K562 (cell line): ENCODE results near the gene RFPL1. TPM values are rescaled to one million over a fixed set of nuclear protein-coding genes. Genes with fewer than 3 reads are reported as not detected.

ENCODE experiments used
- ATAC-seq: fragments of 200-7000 bp; cut with Tn5 transposase; 3 replicates; pipeline ENCODE4 v1.9.1; 2020; ENCODE audit warnings: moderate library complexity
- BruUV-seq: library from RNA; stranded (reverse); fragments of 400-500 nt; replicated peaks from 2 replicates; lab custom pipeline; 2021; lab: Mats Ljungman, UMichigan
- CTCF ChIA-PET: fragments of 300-600 bp; formaldehyde crosslinking; extraction: SDS; loops from one replicate; lab custom pipeline; 2021; ENCODE audit warnings: low intra/inter-chr PET ratio; lab: Yijun Ruan, JAX
- POLR2A ChIA-PET: fragments of 300-600, 350-650 bp; sonication (Branson Sonifier 250); formaldehyde crosslinking; extraction: SDS; loops from one replicate; lab custom pipeline; 2021; ENCODE audit warnings: antibody characterized with exemption, inconsistent platforms; lab: Yijun Ruan, JAX
- DNase-seq, 4 experiments: peaks; one replicate each; pipeline versions ENCODE4 v3.0.0 to v3.0.0-alpha.2; 2011 to 2018; ENCODE audit warnings: low spot score in 3 of 4, mixed read lengths in 3 of 4; ENCODE audit errors: extremely low read depth in 1 of 4
- FAIRE-seq: peaks from 2 replicates; lab custom pipeline; 2011; peaks lifted over from hg19 to GRCh38; lab: Jason Lieb, UNC
- H2AFZ ChIP-seq: 2 replicates; pipeline ENCODE4 v1.6.0; 2011; ENCODE audit warnings: low read depth, low read length, control low read depth, inconsistent platforms
- H3K27ac ChIP-seq: fragments of 200-600 bp; 3 replicates; pipeline ENCODE4 v1.8.0; 2011; ENCODE audit warnings: low read depth, mild to moderate bottlenecking, control low read depth, inconsistent platforms, low read length, moderate library complexity, mixed read lengths; ENCODE audit errors: extremely low read depth
- H3K27me3 ChIP-seq, 2 experiments: fragments of 300-600 bp in 1 of 2; 2 replicates in 1 of 2; 3 replicates in 1 of 2; pipeline versions ENCODE4 v1.6.0 to v1.8.0; 2011; ENCODE audit warnings: inconsistent platforms in 2 of 2, low read length in 2 of 2, mild to moderate bottlenecking in 1 of 2, mixed read lengths in 1 of 2, moderate library complexity in 1 of 2; ENCODE audit not compliant: control insufficient read depth in 2 of 2, insufficient read depth in 2 of 2
- H3K36me3 ChIP-seq: fragments of 300-600 bp; 3 replicates; pipeline ENCODE4 v1.8.0; 2011; ENCODE audit warnings: mild to moderate bottlenecking, low read length, inconsistent platforms; ENCODE audit not compliant: control insufficient read depth, insufficient read depth
- H3K4me1 ChIP-seq, 2 experiments: fragments of 200-600 bp in 1 of 2; replicated peaks in 1 of 2; 2 replicates in 1 of 2; 3 replicates in 1 of 2; pipeline versions ENCODE4 v1.5.1 to v1.8.0; 2011; ENCODE audit warnings: inconsistent platforms in 2 of 2, low read length in 2 of 2, mild to moderate bottlenecking in 1 of 2, mixed read lengths in 1 of 2, moderate library complexity in 1 of 2; ENCODE audit not compliant: control insufficient read depth in 2 of 2, insufficient read depth in 2 of 2
- H3K4me2 ChIP-seq: 2 replicates; pipeline ENCODE4 v1.6.1; 2011; ENCODE audit warnings: low read length, control low read depth, inconsistent platforms, mixed read lengths; ENCODE audit not compliant: insufficient read depth
- H3K4me3 ChIP-seq: fragments of 200-600 bp; sonication (generic), shearing (Covaris generic); 2 replicates; pipeline ENCODE4 v1.5.1; 2016; ENCODE audit warnings: control low read depth, inconsistent platforms
- H3K79me2 ChIP-seq: fragments of 200-600 bp; 3 replicates; pipeline ENCODE4 v1.8.0; 2011; ENCODE audit warnings: low read length, inconsistent platforms; ENCODE audit not compliant: control insufficient read depth, insufficient read depth
- H3K9ac ChIP-seq, 2 experiments: 2 replicates each; pipeline versions ENCODE4 v1.6.0 to v1.6.1; 2011; ENCODE audit warnings: low read depth in 2 of 2, low read length in 2 of 2, control low read depth in 1 of 2, inconsistent platforms in 1 of 2, mild to moderate bottlenecking in 1 of 2, mixed read lengths in 1 of 2; ENCODE audit not compliant: insufficient read depth in 1 of 2
- H3K9me1 ChIP-seq: one replicate; pipeline ENCODE4 v1.6.0; 2011; ENCODE audit warnings: inconsistent platforms, mild to moderate bottlenecking, low read length, moderate library complexity; ENCODE audit not compliant: control insufficient read depth, insufficient read depth
- H3K9me3 ChIP-seq: replicated peaks from 2 replicates; pipeline ENCODE4 v1.5.1; 2011; ENCODE audit warnings: low read depth, low read length, inconsistent platforms; ENCODE audit not compliant: control insufficient read depth, insufficient read depth
- H4K20me1 ChIP-seq: replicated peaks from 2 replicates; pipeline ENCODE4 v1.6.1; 2011; ENCODE audit warnings: low read length, inconsistent platforms, mixed read lengths; ENCODE audit not compliant: control insufficient read depth, insufficient read depth
- BRCA1 ChIP-seq, 2 experiments: fragments of 450-650 bp in 1 of 2; sonication (generic) in 1 of 2; formaldehyde crosslinking in 1 of 2; IDR thresholded peaks; 2 replicates each; pipeline versions ENCODE4 v1.5.0 to v1.6.1; 2017 to 2020; ENCODE audit warnings: mild to moderate bottlenecking in 1 of 2, missing genetic modification reagents in 1 of 2
- PHB ChIP-seq: fragments of 250-450 bp; sonication (Bioruptor Pico); IDR thresholded peaks from 2 replicates; pipeline ENCODE4 v1.5.0; 2021
- POLR3A ChIP-seq: IDR thresholded peaks from 2 replicates; pipeline ENCODE4 v1.6.1; 2011; ENCODE audit warnings: borderline replicate concordance, mild to moderate bottlenecking, moderate library complexity; ENCODE audit not compliant: insufficient read length, insufficient read depth; ENCODE audit errors: extremely low read depth
- RBM15 ChIP-seq: fragments of 200-400 bp; formaldehyde crosslinking; IDR thresholded peaks from 2 replicates; pipeline ENCODE4 v1.6.1; 2018; ENCODE audit warnings: mild to moderate bottlenecking, low read length, moderate library complexity; ENCODE audit not compliant: insufficient read depth
- TFAM ChIP-seq: fragments of 250-450 bp; sonication (Bioruptor Pico); conservative IDR thresholded peaks from 2 replicates; pipeline ENCODE4 v1.5.0; 2021; ENCODE audit warnings: mild to moderate bottlenecking, moderate library complexity
- WGBS: fragments of 100-300 bp; shearing (Covaris generic); methylation state at CpG from one replicate; pipeline ENCODE4 v1.1.6; 2016; ENCODE audit warnings: low coverage, mixed read lengths; ENCODE audit not compliant: insufficient coverage; ENCODE audit errors: missing lambda C conversion rate; 5-methylcytosine and 5-hydroxymethylcytosine counted together
- in situ Hi-C: fragments of 300-500 bp; cut with MboI; formaldehyde crosslinking; loops from 4 replicates; pipeline ENCODE4 v1.15.0; 2018; ENCODE audit warnings: inconsistent platforms, mixed read lengths
- intact Hi-C: fragments of 100-400 bp; cut with micrococcal nuclease; formaldehyde crosslinking; loops from 2 replicates; pipeline ENCODE4 v1.14.2; 2022
- polyA plus RNA-seq, 8 experiments: library from polyadenylated mRNA; depleted of rRNA in 4 of 8; stranded (reverse) in 5 of 8; unstranded in 3 of 8; fragments of >200 nt; fragmentation: Nextera tagmentation in 2 of 8; fragmentation: Illumina TruSeq in 1 of 8; extraction: Ambion mirVana in 2 of 8; extraction: Trizol in 1 of 8; gene quantifications; 2 replicates each; pipeline versions ENCODE4 v1.2.1 to v1.2.3, GENCODE V29; 2011 to 2014; ENCODE audit warnings: inconsistent platforms in 1 of 8, missing spikeins in 1 of 8
- total RNA-seq, 7 experiments: library from RNA; depleted of rRNA in 6 of 7; stranded (reverse); fragments of >200 nt in 6 of 7; fragmentation: Illumina TruSeq in 2 of 7; extraction: Trizol in 2 of 7; gene quantifications; 2 replicates each; pipeline versions ENCODE4 v1.2.1 to v1.2.3, GENCODE V29; 2011 to 2021; ENCODE audit warnings: low replicate concordance in 1 of 7
- TF ChIP-seq, protein P1 (sequence below), 3 experiments: fragments of 200-800 bp in 1 of 3; sonication (Bioruptor generic) in 1 of 3; sonication (generic) in 1 of 3; formaldehyde crosslinking in 1 of 3; IDR thresholded peaks; 2 replicates each; pipeline versions ENCODE4 v1.6.1 to v1.8.0; 2016 to 2022; ENCODE audit warnings: mild to moderate bottlenecking in 2 of 3, missing compliant biosample characterization in 2 of 3, missing genetic modification characterization in 2 of 3, missing genetic modification reagents in 1 of 3
- TF ChIP-seq, protein P2 (sequence below): IDR thresholded peaks from 2 replicates; pipeline ENCODE4 v1.6.1; 2014; ENCODE audit warnings: antibody characterized with exemption
- TF ChIP-seq, protein P3 (sequence below): fragments of 450-650 bp; conservative IDR thresholded peaks from 2 replicates; pipeline ENCODE4 v1.6.1; 2016; ENCODE audit warnings: missing genetic modification characterization, low read depth, mild to moderate bottlenecking, missing compliant biosample characterization, moderate library complexity
- TF ChIP-seq, protein P4 (sequence below), 2 experiments: fragments of 150-350 bp in 1 of 2; IDR thresholded peaks; 2 replicates each; pipeline ENCODE4 v1.6.1; 2012 to 2016; ENCODE audit warnings: low read depth in 2 of 2, low read length in 2 of 2, mild to moderate bottlenecking in 1 of 2, moderate library complexity in 1 of 2

The RFPL1 gene
- total and polyA plus RNA-seq, 9 of the 15 experiments (the other 6 are each of a cell fraction or from before 2014, with no cell fraction given), result not detected

DNA sequence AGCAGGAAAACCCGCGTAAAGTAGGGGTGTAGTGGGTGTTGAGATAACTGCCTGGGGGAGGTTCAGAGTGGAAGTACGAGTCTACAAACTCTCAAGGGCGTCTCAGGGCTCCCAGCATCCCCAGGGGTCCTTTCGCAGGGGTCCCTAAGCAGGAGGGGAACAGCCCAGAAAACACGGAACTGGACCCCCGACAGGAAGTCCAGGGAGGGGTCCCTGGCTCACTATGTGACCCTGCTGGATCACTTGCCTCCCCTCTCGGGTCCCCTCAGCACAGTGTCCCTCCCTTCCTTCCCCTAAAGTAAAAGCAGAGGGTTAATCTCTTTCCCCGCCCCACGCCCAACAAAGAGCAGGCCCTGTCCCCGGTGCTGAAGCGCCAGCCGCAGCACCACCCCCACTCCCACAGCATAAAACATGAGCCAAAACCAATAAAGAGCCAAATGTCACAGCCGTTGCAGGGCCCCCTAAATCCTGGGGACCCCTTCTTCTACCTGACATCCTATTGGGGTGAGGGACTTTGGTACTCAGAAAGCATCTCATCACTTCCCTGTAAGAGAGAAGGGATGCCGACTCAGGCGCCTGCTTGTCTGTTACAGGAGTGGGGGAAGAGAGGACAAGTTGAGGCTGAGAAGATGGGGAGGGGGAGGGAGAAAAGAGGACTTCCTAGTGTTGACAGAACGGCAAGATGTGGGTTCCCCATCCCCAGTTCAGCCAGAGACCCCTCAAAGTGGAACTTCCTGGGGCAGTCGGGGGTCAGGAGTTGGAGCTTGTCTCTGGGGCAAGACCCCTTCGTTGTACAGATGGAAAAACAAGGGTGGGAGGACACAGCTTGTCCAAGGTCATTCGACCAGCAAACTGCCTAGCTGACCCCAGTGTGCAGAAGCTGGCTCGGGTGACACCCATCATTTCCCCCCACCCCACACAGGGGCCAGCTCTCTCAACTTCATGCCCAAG is 40.2 kb downstream of the RFPL1 start:
- ChIA-PET CTCF (no interaction called here), POLR2A (interaction anchor here (0.6 kb wide), 1 partner anchor 1629 kb away, joined by 3 read pairs; no protein-coding TSS in a partner anchor)
- Histone ChIP-seq H3K9me3 (no peaks in the 10 kb centered on the region), H3K4me1 (peaks cover 21 to 48% of the 10 kb centered on the region in 2 experiments; a peak in 4 of 5 replicates), H4K20me1 (peaks cover 19% of the 10 kb centered on the region; the same call in 1 of the 2 replicates), H3K27me3 (no peaks in the 10 kb centered on the region), H3K36me3 (peaks cover 11% of the 10 kb centered on the region; the same call in 1 of the 3 replicates), H3K4me2 (no peak overlapping the region; the same call in none of the 2 replicates), H3K9me1 (peaks cover 10% of the 10 kb centered on the region), H3K4me3 (no peak overlapping the region), H2AFZ (no peak overlapping the region), H3K9ac (peak overlapping the region in 1 of 2 experiments; percentile 61; a peak in 1 of 4 replicates), H3K79me2 (peaks cover 42% of the 10 kb centered on the region), H3K27ac (no peak overlapping the region)
- ATAC-seq (peak; percentile 69), FAIRE-seq (peak; percentile 65), DNase-seq (peak; percentile 53 to 67 (median 56))
- intact Hi-C loops (no loop called here), in situ Hi-C loops (no loop called here)
- WGBS, result 10% methylated on average over 15 of the region's 21 CpGs
- no TSS peak for BruUV-seq
- TF ChIP-seq POLR3A (no peak), TFAM (CRISPR knock-in tag) (no peak), BRCA1 (IDR thresholded peaks at IDR 0.05) (no peak), BRCA1 (CRISPR knock-in tag; IDR thresholded peaks at IDR 0.05) (no peak), PHB (CRISPR knock-in tag) (no peak), RBM15 (no peak)
- TF ChIP-seq, protein P1, sequence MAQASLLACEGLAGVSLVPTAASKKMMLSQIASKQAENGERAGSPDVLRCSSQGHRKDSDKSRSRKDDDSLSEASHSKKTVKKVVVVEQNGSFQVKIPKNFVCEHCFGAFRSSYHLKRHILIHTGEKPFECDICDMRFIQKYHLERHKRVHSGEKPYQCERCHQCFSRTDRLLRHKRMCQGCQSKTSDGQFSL (CRISPR knock-in tag; IDR thresholded peaks at IDR 0.05), result peak; percentile 67; the same call in 1 of the 2 replicates
- TF ChIP-seq, protein P1 (tag; IDR thresholded peaks at IDR 0.05), result 0 out of 4 replicates have a peak, but pooled peaks of 1 of the 2 experiments have one; percentile 28
- TF ChIP-seq, protein P2, sequence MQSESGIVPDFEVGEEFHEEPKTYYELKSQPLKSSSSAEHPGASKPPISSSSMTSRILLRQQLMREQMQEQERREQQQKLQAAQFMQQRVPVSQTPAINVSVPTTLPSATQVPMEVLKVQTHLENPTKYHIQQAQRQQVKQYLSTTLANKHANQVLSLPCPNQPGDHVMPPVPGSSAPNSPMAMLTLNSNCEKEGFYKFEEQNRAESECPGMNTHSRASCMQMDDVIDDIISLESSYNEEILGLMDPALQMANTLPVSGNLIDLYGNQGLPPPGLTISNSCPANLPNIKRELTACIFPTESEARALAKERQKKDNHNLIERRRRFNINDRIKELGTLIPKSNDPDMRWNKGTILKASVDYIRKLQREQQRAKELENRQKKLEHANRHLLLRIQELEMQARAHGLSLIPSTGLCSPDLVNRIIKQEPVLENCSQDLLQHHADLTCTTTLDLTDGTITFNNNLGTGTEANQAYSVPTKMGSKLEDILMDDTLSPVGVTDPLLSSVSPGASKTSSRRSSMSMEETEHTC, result no peak
- TF ChIP-seq, protein P3, sequence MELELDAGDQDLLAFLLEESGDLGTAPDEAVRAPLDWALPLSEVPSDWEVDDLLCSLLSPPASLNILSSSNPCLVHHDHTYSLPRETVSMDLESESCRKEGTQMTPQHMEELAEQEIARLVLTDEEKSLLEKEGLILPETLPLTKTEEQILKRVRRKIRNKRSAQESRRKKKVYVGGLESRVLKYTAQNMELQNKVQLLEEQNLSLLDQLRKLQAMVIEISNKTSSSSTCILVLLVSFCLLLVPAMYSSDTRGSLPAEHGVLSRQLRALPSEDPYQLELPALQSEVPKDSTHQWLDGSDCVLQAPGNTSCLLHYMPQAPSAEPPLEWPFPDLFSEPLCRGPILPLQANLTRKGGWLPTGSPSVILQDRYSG, result no peak
- TF ChIP-seq, protein P4, sequence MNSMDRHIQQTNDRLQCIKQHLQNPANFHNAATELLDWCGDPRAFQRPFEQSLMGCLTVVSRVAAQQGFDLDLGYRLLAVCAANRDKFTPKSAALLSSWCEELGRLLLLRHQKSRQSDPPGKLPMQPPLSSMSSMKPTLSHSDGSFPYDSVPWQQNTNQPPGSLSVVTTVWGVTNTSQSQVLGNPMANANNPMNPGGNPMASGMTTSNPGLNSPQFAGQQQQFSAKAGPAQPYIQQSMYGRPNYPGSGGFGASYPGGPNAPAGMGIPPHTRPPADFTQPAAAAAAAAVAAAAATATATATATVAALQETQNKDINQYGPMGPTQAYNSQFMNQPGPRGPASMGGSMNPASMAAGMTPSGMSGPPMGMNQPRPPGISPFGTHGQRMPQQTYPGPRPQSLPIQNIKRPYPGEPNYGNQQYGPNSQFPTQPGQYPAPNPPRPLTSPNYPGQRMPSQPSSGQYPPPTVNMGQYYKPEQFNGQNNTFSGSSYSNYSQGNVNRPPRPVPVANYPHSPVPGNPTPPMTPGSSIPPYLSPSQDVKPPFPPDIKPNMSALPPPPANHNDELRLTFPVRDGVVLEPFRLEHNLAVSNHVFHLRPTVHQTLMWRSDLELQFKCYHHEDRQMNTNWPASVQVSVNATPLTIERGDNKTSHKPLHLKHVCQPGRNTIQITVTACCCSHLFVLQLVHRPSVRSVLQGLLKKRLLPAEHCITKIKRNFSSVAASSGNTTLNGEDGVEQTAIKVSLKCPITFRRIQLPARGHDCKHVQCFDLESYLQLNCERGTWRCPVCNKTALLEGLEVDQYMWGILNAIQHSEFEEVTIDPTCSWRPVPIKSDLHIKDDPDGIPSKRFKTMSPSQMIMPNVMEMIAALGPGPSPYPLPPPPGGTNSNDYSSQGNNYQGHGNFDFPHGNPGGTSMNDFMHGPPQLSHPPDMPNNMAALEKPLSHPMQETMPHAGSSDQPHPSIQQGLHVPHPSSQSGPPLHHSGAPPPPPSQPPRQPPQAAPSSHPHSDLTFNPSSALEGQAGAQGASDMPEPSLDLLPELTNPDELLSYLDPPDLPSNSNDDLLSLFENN (IDR thresholded peaks at IDR 0.05; ENCODE audit: low read depth in 2 of 2, low read length in 2 of 2), result no peak
